Progenitor cell of endocrine pancreas (in vitro differentiated cells): Measurements from ENCODE around the gene GRIK2. TPM values are rescaled to one million over a fixed set of nuclear protein-coding genes. Genes with fewer than 3 reads are reported as not detected.

Source experiments
- DNase-seq: peaks from one replicate; pipeline ENCODE4 v3.0.0; 2021; ENCODE audit warnings: low spot score; ENCODE audit not compliant: unreplicated experiment
- H3K27ac Mint-ChIP-seq: 2 replicates; pipeline ENCODE4 v1.8.0; 2021; ENCODE audit warnings: mild to moderate bottlenecking, moderate library complexity, mixed read lengths
- H3K27me3 Mint-ChIP-seq: 2 replicates; pipeline ENCODE4 v1.8.0; 2021; ENCODE audit warnings: mixed read lengths
- H3K36me3 Mint-ChIP-seq: 2 replicates; pipeline ENCODE4 v1.8.0; 2022; ENCODE audit warnings: mixed read lengths; ENCODE audit not compliant: insufficient read depth
- H3K4me1 Mint-ChIP-seq: 2 replicates; pipeline ENCODE4 v1.8.0; 2021; ENCODE audit warnings: low read depth, mixed read lengths
- H3K4me3 Mint-ChIP-seq: 2 replicates; pipeline ENCODE4 v1.8.0; 2021; ENCODE audit warnings: low read depth, mild to moderate bottlenecking, moderate library complexity, mixed read lengths
- H3K9me3 Mint-ChIP-seq: 2 replicates; pipeline ENCODE4 v1.8.0; 2021; ENCODE audit warnings: low read depth, mixed read lengths
- CTCF ChIP-seq: fragments of 200-600 bp; sonication (generic); IDR thresholded peaks from one replicate; pipeline ENCODE4 v1.5.0; 2021; ENCODE audit warnings: antibody characterized with exemption, mild to moderate bottlenecking; ENCODE audit not compliant: unreplicated experiment
- total RNA-seq: library from RNA; stranded (reverse); gene quantifications from 2 replicates; pipeline ENCODE4 v1.2.1, GENCODE V29; 2021

Gene GRIK2
- total RNA-seq, 1 donor from 2014 or later: 6.3 TPM

- H3K36me3 Mint-ChIP-seq: no peaks in the 10 kb centered on the region
- TF ChIP-seq CTCF: no peak
- H3K4me3 Mint-ChIP-seq: no peak overlapping the region
- DNase-seq: no peak
- no peaks in the 10 kb centered on the region for H3K4me1 Mint-ChIP-seq
- no peaks in the 10 kb centered on the region for H3K9me3 Mint-ChIP-seq
- no peak overlapping the region for H3K27ac Mint-ChIP-seq
- H3K27me3 Mint-ChIP-seq: no peaks in the 10 kb centered on the region
These were observed 39.6 kb downstream of the GRIK2 start for GRCh38 chr6:101433141-101433540.

DNA sequence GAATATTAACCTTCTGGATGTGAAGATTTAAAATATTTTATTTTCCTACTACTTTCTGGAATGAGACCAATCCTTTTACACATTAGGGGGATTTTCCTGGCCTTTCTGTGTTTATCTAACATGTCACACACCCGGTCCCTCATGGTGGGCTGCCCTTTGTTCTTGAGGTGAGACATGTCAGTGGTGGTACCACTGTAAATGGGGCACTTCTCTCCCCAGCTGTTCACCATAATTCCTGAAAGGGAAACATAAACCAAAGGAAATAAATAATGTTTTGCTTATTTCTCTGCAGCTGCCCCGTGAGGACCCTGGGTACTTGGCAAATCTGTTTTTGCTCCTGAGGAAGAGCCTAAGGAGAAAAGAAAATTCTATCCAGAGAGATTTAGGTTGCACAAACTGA lies 41.1 kb downstream of the GRIK2 start:
- no peak overlapping the region for H3K4me3 Mint-ChIP-seq
- H3K27me3 Mint-ChIP-seq: no peaks in the 10 kb centered on the region
- no peak for DNase-seq
- no peak overlapping the region for H3K27ac Mint-ChIP-seq
- no peaks in the 10 kb centered on the region for H3K9me3 Mint-ChIP-seq
- H3K36me3 Mint-ChIP-seq: no peaks in the 10 kb centered on the region
- TF ChIP-seq CTCF: no peak
- no peaks in the 10 kb centered on the region for H3K4me1 Mint-ChIP-seq

GRCh38 chr6:101435038-101435437 lies 41.5 kb downstream of the GRIK2 start:
- Mint-ChIP-seq H3K9me3 (no peaks in the 10 kb centered on the region), H3K4me1 (no peaks in the 10 kb centered on the region), H3K4me3 (no peak overlapping the region), H3K36me3 (no peaks in the 10 kb centered on the region), H3K27ac (no peak overlapping the region), H3K27me3 (no peaks in the 10 kb centered on the region)
- DNase-seq: no peak
- TF ChIP-seq CTCF: no peak

DNA sequence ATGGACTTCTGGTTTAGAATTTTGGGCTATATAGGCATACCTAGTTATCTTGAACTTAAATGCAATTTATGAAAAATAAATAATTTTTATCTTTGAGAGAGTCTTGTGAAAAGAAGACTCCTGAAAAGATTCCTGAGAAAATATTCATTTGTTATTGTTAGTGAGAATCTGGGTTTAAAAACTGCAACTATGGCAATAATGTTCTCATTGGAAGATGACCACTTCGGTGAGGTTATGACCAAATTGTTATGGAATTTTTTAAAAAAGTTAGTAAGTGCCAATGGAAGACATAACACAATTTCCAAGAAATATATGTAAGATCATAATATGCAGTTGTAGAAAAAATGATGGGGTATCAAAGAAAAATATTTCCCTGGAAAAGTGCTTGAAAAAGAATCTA lies 46.3 kb downstream of the GRIK2 start:
- Mint-ChIP-seq H3K27ac (no peak overlapping the region), H3K36me3 (no peaks in the 10 kb centered on the region), H3K4me3 (no peak overlapping the region), H3K27me3 (no peaks in the 10 kb centered on the region), H3K9me3 (no peaks in the 10 kb centered on the region), H3K4me1 (no peaks in the 10 kb centered on the region)
- DNase-seq: no peak
- TF ChIP-seq CTCF: no peak

GRCh38 chr6:101443315-101443714 lies 49.8 kb downstream of the GRIK2 start:
- no peak for TF ChIP-seq CTCF
- Mint-ChIP-seq H3K4me1 (no peaks in the 10 kb centered on the region), H3K27me3 (no peaks in the 10 kb centered on the region), H3K9me3 (no peaks in the 10 kb centered on the region), H3K4me3 (no peak overlapping the region), H3K27ac (no peak overlapping the region), H3K36me3 (no peaks in the 10 kb centered on the region)
- no peak for DNase-seq
